BLaER1 treated with 17β-estradiol and CSF1 and Interleukin-3, amounts not matched to agents 10 nM and 100 nM (cell line): ENCODE results near the gene TNNT3.

Experiments used
- H3K27ac ChIP-seq, 11 experiments: shearing (Covaris generic); formaldehyde crosslinking; 2 replicates each; pipeline ENCODE4 v1.8.1; 2022
- H3K27me3 ChIP-seq, 11 experiments: shearing (Covaris generic); formaldehyde crosslinking; 2 replicates each; pipeline ENCODE4 v1.8.1; 2022
- H3K36me3 ChIP-seq, 11 experiments: shearing (Covaris generic); formaldehyde crosslinking; 2 replicates each; pipeline ENCODE4 v1.8.1; 2022
- H3K4me1 ChIP-seq, 10 experiments: shearing (Covaris generic); formaldehyde crosslinking; 2 replicates each; pipeline ENCODE4 v1.8.1; 2022
- H3K4me2 ChIP-seq, 11 experiments: shearing (Covaris generic); formaldehyde crosslinking; 2 replicates each; pipeline ENCODE4 v1.8.1; 2022
- H3K4me3 ChIP-seq, 10 experiments: shearing (Covaris generic); formaldehyde crosslinking; 2 replicates each; pipeline ENCODE4 v1.8.1; 2022
- H3K9ac ChIP-seq, 11 experiments: shearing (Covaris generic); formaldehyde crosslinking; 2 replicates each; pipeline ENCODE4 v1.8.1; 2022
- H3K9me3 ChIP-seq, 11 experiments: shearing (Covaris generic); formaldehyde crosslinking; replicated peaks in 1 of 11; 2 replicates each; pipeline ENCODE4 v1.8.1; 2022
- H4K20me1 ChIP-seq, 11 experiments: shearing (Covaris generic); formaldehyde crosslinking; 2 replicates each; pipeline ENCODE4 v1.8.1; 2022
- Cebpa-rat ChIP-seq, 11 experiments: shearing (Covaris generic); IDR thresholded peaks; 2 replicates each; pipeline ENCODE4 v1.8.1; 2022

TNNT3 gene

GRCh38 chr11:1948389-1948788 is 28.9 kb downstream of the TNNT3 start:
- peaks cover 0 to 10% (median 7%) of the 10 kb centered on the region in 10 experiments; a peak in 13 of 20 replicates for H3K4me1 ChIP-seq
- H3K27me3 ChIP-seq: no peaks in the 10 kb centered on the region
- no peak overlapping the region for H3K4me3 ChIP-seq
- no peaks in the 10 kb centered on the region for H4K20me1 ChIP-seq
- TF ChIP-seq Cebpa-rat (IDR thresholded peaks at IDR 0.05): no peak
- H3K36me3 ChIP-seq: no peaks in the 10 kb centered on the region
- H3K9me3 ChIP-seq: no peaks in the 10 kb centered on the region
- H3K4me2 ChIP-seq: no peak overlapping the region
- no peak overlapping the region for H3K27ac ChIP-seq
- no peak overlapping the region for H3K9ac ChIP-seq

GRCh38 chr11:1949302-1949701 is 29.8 kb downstream of the TNNT3 start:
- Histone ChIP-seq H3K36me3 (no peaks in the 10 kb centered on the region), H3K4me3 (no peak overlapping the region), H4K20me1 (no peaks in the 10 kb centered on the region), H3K27me3 (no peaks in the 10 kb centered on the region), H3K9ac (no peak overlapping the region), H3K9me3 (no peaks in the 10 kb centered on the region), H3K27ac (no peak overlapping the region), H3K4me2 (no peak overlapping the region), H3K4me1 (peaks cover 0 to 1% (median 0%) of the 10 kb centered on the region in 10 experiments; a peak in 3 of 20 replicates)
- no peak for TF ChIP-seq Cebpa-rat (IDR thresholded peaks at IDR 0.05)

- H3K9ac ChIP-seq: no peak overlapping the region
- no peaks in the 10 kb centered on the region for H3K36me3 ChIP-seq
- no peak overlapping the region for H3K4me3 ChIP-seq
- no peaks in the 10 kb centered on the region for H3K4me1 ChIP-seq
- no peak for TF ChIP-seq Cebpa-rat (IDR thresholded peaks at IDR 0.05)
- no peaks in the 10 kb centered on the region for H3K27me3 ChIP-seq
- H4K20me1 ChIP-seq: no peaks in the 10 kb centered on the region
- H3K4me2 ChIP-seq: no peak overlapping the region
- no peak overlapping the region for H3K27ac ChIP-seq
- no peaks in the 10 kb centered on the region for H3K9me3 ChIP-seq
Observed at GRCh38 chr11:1949922-1950321, 30.4 kb downstream of the TNNT3 start.

- Histone ChIP-seq H4K20me1 (no peaks in the 10 kb centered on the region), H3K4me3 (no peak overlapping the region), H3K27me3 (no peaks in the 10 kb centered on the region), H3K4me1 (no peaks in the 10 kb centered on the region), H3K36me3 (no peaks in the 10 kb centered on the region), H3K4me2 (no peak overlapping the region), H3K27ac (no peak overlapping the region), H3K9me3 (no peaks in the 10 kb centered on the region), H3K9ac (no peak overlapping the region)
- TF ChIP-seq Cebpa-rat (IDR thresholded peaks at IDR 0.05): no peak
Observed at GRCh38 chr11:1952806-1953482, 33.4 kb downstream of the TNNT3 start.

GRCh38 chr11:1953489-1954266 is 34.2 kb downstream of the TNNT3 start:
- no peak for TF ChIP-seq Cebpa-rat (IDR thresholded peaks at IDR 0.05)
- no peaks in the 10 kb centered on the region for H3K9me3 ChIP-seq
- no peaks in the 10 kb centered on the region for H3K36me3 ChIP-seq
- H3K27me3 ChIP-seq: no peaks in the 10 kb centered on the region
- H3K4me1 ChIP-seq: no peaks in the 10 kb centered on the region
- no peaks in the 10 kb centered on the region for H4K20me1 ChIP-seq
- no peak overlapping the region for H3K9ac ChIP-seq
- no peak overlapping the region for H3K4me3 ChIP-seq
- no peak overlapping the region for H3K4me2 ChIP-seq
- no peak overlapping the region for H3K27ac ChIP-seq

GRCh38 chr11:1958367-1958766 is 38.9 kb downstream of the TNNT3 start:
- Histone ChIP-seq H3K27ac (no peak overlapping the region), H3K9ac (no peak overlapping the region)
- TF ChIP-seq Cebpa-rat (IDR thresholded peaks at IDR 0.05): no peak

GRCh38 chr11:1959786-1960185 is 40.3 kb downstream of the TNNT3 start:
- no peaks in the 10 kb centered on the region for H4K20me1 ChIP-seq
- H3K4me1 ChIP-seq: no peaks in the 10 kb centered on the region
- H3K4me3 ChIP-seq: no peak overlapping the region

More at GRCh38 chr11:1958367-1958766, 38.9 kb downstream of the TNNT3 start:
- H3K36me3 ChIP-seq: no peaks in the 10 kb centered on the region
- H3K4me3 ChIP-seq: no peak overlapping the region
- H4K20me1 ChIP-seq: no peaks in the 10 kb centered on the region
- H3K4me1 ChIP-seq: no peaks in the 10 kb centered on the region
- H3K27me3 ChIP-seq: no peaks in the 10 kb centered on the region
- H3K4me2 ChIP-seq: no peak overlapping the region
- H3K9me3 ChIP-seq: no peaks in the 10 kb centered on the region

GRCh38 chr11:1963864-1964263 is 44.4 kb downstream of the TNNT3 start:
- TF ChIP-seq Cebpa-rat (IDR thresholded peaks at IDR 0.05): no peak
- Histone ChIP-seq H4K20me1 (no peaks in the 10 kb centered on the region), H3K4me1 (no peaks in the 10 kb centered on the region), H3K36me3 (no peaks in the 10 kb centered on the region), H3K9ac (no peak overlapping the region), H3K9me3 (no peaks in the 10 kb centered on the region), H3K4me3 (no peak overlapping the region), H3K27ac (no peak overlapping the region), H3K27me3 (no peaks in the 10 kb centered on the region), H3K4me2 (no peak overlapping the region)

More at GRCh38 chr11:1959786-1960185, 40.3 kb downstream of the TNNT3 start:
- Histone ChIP-seq H3K27me3 (no peaks in the 10 kb centered on the region), H3K9ac (no peak overlapping the region), H3K27ac (no peak overlapping the region), H3K36me3 (no peaks in the 10 kb centered on the region), H3K9me3 (no peaks in the 10 kb centered on the region), H3K4me2 (no peak overlapping the region)
- no peak for TF ChIP-seq Cebpa-rat (IDR thresholded peaks at IDR 0.05)

- H3K36me3 ChIP-seq: no peaks in the 10 kb centered on the region
- H3K27me3 ChIP-seq: no peaks in the 10 kb centered on the region
- no peak overlapping the region for H3K4me3 ChIP-seq
- H4K20me1 ChIP-seq: no peaks in the 10 kb centered on the region
- H3K9me3 ChIP-seq: no peaks in the 10 kb centered on the region
- H3K4me2 ChIP-seq: no peak overlapping the region
- H3K9ac ChIP-seq: no peak overlapping the region
- no peak for TF ChIP-seq Cebpa-rat (IDR thresholded peaks at IDR 0.05)
- no peak overlapping the region for H3K27ac ChIP-seq
- H3K4me1 ChIP-seq: no peaks in the 10 kb centered on the region
Observed at GRCh38 chr11:1964348-1964747, 44.8 kb downstream of the TNNT3 start.

GRCh38 chr11:1964955-1965354 is 45.5 kb downstream of the TNNT3 start:
- no peak overlapping the region for H3K4me2 ChIP-seq
- H3K27ac ChIP-seq: no peak overlapping the region
- H3K4me3 ChIP-seq: no peak overlapping the region
- H4K20me1 ChIP-seq: no peaks in the 10 kb centered on the region
- no peaks in the 10 kb centered on the region for H3K9me3 ChIP-seq
- H3K4me1 ChIP-seq: no peaks in the 10 kb centered on the region
- no peak overlapping the region for H3K9ac ChIP-seq
- H3K27me3 ChIP-seq: no peaks in the 10 kb centered on the region
- H3K36me3 ChIP-seq: no peaks in the 10 kb centered on the region
- TF ChIP-seq Cebpa-rat (IDR thresholded peaks at IDR 0.05): no peak
